ENCODE results near the gene KRT16. TPM values are rescaled to one million over a fixed set of nuclear protein-coding genes. Genes with fewer than 3 reads are reported as not detected.

KRT16 gene
- total RNA-seq, 2 donors from 2014 or later = 2.2 TPM; not detected in 1

DNA sequence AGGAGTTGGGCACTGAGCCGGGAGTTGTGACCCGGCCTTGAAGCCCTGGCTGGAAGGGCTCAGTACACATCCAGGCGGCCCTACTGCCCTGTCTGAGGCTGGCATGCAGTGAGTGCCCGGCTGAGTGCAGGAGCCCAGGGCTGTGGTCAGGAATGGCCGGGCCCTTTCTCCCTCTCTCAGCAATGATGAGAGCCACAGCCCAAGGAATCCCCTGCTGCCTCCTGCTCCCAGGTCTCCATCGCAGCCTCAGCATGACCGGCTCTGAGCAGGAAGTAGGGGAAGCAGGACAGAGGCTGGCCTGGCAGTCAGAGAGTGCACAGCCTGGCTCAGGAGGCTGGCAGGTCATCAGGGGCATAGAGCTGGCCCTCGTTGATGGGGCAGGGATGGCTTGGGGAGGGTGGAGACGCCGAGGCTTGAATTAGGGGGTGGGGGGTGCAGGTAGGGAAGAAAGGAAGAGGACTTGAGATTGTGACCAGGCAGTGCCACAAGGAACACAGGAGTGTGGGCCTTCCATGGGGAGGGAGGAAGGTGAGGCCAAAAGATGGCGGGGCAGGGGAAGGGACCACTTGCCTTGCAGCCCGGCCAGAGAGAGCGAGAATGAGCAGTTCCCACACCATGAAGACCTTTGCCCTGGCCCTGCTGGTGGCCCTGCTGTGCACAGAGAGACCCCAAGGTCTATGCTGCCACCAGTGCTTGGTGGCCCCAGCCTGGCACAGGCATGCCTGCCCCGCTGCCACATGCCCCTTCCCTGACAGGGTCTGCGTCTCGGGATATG is 43.9 kb upstream of the KRT16 start:
- TF ChIP-seq, protein P1, sequence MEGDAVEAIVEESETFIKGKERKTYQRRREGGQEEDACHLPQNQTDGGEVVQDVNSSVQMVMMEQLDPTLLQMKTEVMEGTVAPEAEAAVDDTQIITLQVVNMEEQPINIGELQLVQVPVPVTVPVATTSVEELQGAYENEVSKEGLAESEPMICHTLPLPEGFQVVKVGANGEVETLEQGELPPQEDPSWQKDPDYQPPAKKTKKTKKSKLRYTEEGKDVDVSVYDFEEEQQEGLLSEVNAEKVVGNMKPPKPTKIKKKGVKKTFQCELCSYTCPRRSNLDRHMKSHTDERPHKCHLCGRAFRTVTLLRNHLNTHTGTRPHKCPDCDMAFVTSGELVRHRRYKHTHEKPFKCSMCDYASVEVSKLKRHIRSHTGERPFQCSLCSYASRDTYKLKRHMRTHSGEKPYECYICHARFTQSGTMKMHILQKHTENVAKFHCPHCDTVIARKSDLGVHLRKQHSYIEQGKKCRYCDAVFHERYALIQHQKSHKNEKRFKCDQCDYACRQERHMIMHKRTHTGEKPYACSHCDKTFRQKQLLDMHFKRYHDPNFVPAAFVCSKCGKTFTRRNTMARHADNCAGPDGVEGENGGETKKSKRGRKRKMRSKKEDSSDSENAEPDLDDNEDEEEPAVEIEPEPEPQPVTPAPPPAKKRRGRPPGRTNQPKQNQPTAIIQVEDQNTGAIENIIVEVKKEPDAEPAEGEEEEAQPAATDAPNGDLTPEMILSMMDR (IDR thresholded peaks at IDR 0.05) = no peak
- no peaks in the 10 kb centered on the region for H3K9me3 ChIP-seq
- H3K27ac ChIP-seq = no peak overlapping the region
- DNase-seq (ENCODE audit: low spot score) = no peak
- H3K36me3 ChIP-seq = no peaks in the 10 kb centered on the region
- no peaks in the 10 kb centered on the region for H3K4me1 ChIP-seq
- no peak overlapping the region for H3K4me3 ChIP-seq
- no peaks in the 10 kb centered on the region for H3K27me3 ChIP-seq

DNA sequence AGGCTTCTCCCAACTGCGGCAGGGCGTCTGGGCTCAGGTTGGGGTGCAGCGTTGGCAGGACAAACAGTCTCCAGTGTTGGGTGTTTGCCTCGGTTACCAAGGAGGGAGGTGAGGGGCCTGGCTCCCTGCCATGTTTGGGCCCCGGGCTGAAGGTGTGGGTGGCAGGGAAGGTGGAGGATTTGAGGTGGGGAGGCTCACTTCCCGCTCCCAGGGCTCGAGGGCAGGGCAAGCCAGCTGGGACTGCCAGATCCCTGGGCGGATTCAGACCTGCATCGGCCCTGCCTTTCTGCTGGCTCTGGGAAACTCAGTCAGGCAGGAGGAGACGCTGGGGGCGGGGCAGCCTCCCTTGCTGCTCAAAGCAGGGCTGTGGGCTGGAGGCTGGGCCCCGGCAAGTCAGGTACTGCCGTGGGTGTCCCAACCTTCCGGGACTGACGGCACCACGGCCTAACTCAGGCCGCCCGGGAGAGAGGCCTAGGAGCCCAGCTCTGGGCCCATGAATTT is 43.1 kb upstream of the KRT16 start:
- Histone ChIP-seq H3K27ac (no peak overlapping the region), H3K36me3 (no peaks in the 10 kb centered on the region), H3K4me1 (no peaks in the 10 kb centered on the region), H3K27me3 (no peaks in the 10 kb centered on the region), H3K9me3 (no peaks in the 10 kb centered on the region), H3K4me3 (no peak overlapping the region)
- no peak for DNase-seq (ENCODE audit: low spot score)
- TF ChIP-seq, protein P1 (IDR thresholded peaks at IDR 0.05) = no peak

DNA sequence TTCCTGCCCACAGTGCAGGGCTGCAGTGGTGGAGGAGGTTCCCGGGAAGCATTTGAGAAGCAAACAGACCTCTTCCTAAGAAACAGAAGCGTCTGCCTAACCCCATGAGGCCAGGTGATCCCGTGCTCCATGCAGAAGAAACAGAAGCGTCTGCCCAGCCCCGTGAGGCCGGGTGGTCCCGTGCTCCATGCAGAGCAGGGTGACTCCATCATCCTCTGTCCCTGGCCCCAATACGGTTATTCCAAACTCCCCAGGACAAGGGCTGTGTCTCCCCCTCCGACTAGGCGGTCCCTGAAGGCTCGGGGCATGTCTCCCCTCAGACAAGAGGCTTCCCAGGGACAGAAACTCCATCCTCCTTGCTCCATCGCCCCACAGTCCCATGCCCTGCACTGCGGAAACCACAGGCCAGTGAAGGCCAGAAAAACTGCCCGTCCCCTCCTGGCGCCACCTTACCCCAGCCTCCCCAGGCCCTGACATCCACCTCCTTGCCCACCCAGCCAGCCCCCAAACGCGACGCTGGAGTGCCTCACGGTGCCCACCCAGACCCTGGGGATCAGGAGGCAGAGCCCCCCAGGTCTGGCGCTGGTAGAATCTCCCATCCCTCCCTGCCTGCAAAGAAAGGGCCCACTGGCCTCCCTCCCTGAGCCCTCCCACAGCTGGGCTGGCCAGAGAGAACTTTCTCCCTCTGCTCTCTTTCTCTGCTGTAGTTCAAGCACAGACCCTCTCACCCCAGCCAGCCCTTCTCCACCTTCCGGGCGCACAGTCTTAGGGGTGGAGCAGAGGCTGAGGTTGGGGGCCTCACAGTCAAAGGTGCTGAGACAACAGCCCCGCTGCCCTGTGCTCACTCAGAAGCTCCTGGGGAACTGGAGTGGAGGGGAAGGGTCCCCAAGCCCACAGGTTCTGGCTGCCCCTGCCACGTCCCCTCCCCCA is 42.4 kb upstream of the KRT16 start:
- H3K4me3 ChIP-seq = no peak overlapping the region
- TF ChIP-seq, protein P1 (IDR thresholded peaks at IDR 0.05) = no peak
- H3K9me3 ChIP-seq = no peaks in the 10 kb centered on the region
- H3K4me1 ChIP-seq = no peaks in the 10 kb centered on the region
- H3K27ac ChIP-seq = no peak overlapping the region
- DNase-seq (ENCODE audit: low spot score) = no peak
- no peaks in the 10 kb centered on the region for H3K36me3 ChIP-seq
- no peaks in the 10 kb centered on the region for H3K27me3 ChIP-seq

DNA sequence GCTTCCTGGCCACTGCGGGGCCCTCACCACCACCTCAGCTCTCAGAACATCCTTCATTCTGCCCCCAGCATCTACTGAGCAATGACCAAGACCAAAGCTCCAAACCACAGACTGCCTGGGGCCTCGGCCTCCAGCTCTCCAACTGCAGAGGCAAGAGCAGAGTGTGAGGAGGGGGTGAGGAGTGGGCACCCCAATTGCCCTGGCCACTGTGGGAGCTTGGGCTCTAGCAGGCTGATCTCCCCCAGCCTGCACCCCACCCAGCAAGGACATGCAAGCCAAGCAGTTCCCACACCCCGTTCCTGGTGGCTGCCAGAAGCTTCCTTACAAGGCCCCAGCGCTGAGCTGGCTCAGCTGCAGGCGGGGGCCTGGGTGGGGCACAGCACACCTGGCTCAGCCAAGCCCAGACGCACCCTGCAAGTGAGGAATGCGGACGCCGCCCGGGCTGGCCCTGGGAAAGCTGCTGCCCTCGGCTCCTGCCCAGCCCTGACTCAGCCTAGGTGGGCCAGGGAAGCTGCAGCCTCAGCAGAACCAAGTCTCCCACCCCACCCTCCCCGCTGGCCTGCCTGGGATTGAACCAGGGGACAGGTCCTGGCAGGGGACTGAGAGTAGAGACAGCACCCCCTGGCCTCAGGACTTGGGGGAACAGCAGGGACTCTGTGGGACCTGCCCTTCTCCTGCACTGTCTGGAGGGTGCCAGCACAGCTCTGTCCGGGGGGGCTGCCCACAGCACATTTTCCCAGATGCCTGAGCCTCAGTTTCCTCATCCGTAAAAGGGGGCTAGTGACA is 41.5 kb upstream of the KRT16 start:
- TF ChIP-seq, protein P1 (IDR thresholded peaks at IDR 0.05) = no peak
- Histone ChIP-seq H3K36me3 (no peaks in the 10 kb centered on the region), H3K27me3 (no peaks in the 10 kb centered on the region), H3K4me1 (no peaks in the 10 kb centered on the region), H3K27ac (no peak overlapping the region), H3K4me3 (no peak overlapping the region), H3K9me3 (no peaks in the 10 kb centered on the region)
- DNase-seq (ENCODE audit: low spot score) = no peak

DNA sequence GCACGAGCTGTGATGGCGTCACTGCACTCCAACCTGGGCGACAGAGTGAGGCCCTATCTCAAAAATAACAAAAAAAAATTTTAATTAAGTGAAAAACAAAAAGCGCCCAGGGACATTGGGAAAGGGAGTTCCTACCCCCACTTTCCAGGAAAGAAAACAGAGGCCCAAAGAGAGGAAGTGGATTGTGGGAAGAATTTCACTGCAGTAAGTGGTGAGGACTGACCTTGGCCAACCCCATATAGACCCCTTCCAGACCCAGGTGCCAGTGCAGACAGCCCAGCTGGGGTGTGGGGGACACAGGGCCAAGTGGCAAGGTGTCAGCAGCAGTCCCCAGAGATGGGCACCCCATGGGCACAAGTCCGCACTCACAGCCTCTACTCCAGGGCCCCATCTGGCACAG is 40.9 kb upstream of the KRT16 start:
- TF ChIP-seq, protein P1 (IDR thresholded peaks at IDR 0.05) = no peak
- DNase-seq (ENCODE audit: low spot score) = no peak
- Histone ChIP-seq H3K4me3 (no peak overlapping the region), H3K27ac (no peak overlapping the region), H3K36me3 (no peaks in the 10 kb centered on the region), H3K4me1 (peaks cover 0 to 5% of the 10 kb centered on the region in 2 donors), H3K9me3 (no peaks in the 10 kb centered on the region), H3K27me3 (no peaks in the 10 kb centered on the region)

All from right atrium auricular region (tissue), 2 donors.